GM12878 (cell line): Measurements from ENCODE around the gene ANLN. TPM values are rescaled to one million over a fixed set of nuclear protein-coding genes. Genes with fewer than 3 reads are reported as not detected.

Source experiments
- ATAC-seq: fragments of 200-7000 bp; cut with Tn5 transposase; 3 replicates; pipeline ENCODE4 v1.9.1; 2020; ENCODE audit warnings: mild to moderate bottlenecking, moderate library complexity
- BruUV-seq: library from RNA; stranded (reverse); fragments of 400-500 nt; replicated peaks from 2 replicates; lab custom pipeline; 2021; lab: Mats Ljungman, UMichigan
- CTCF ChIA-PET: fragments of 300-600 bp; sonication (Branson Sonifier 250); formaldehyde crosslinking; extraction: SDS; loops from one replicate; lab custom pipeline; 2021; ENCODE audit warnings: inconsistent platforms; lab: Yijun Ruan, JAX
- POLR2A ChIA-PET: fragments of 350-600 bp; formaldehyde crosslinking; extraction: SDS; loops from one replicate; lab custom pipeline; 2021; ENCODE audit warnings: inconsistent platforms; lab: Charles Lee
- RAD21 ChIA-PET: fragments of 300-600 bp; sonication (Branson Sonifier 250); formaldehyde crosslinking; loops from one replicate; lab custom pipeline; 2023; ENCODE audit warnings: antibody characterized with exemption; ENCODE audit not compliant: unreplicated experiment; lab: Charles Lee
- SMC1A ChIA-PET: fragments of 300-600 bp; sonication (Branson Sonifier 250); formaldehyde crosslinking; loops from one replicate; lab custom pipeline; 2023; ENCODE audit not compliant: unreplicated experiment, uncharacterized antibody; lab: Charles Lee
- DNase-seq: peaks from one replicate; pipeline ENCODE4 v3.0.0-alpha.2; 2011; ENCODE audit warnings: low read depth, low spot score
- FAIRE-seq: peaks from 3 replicates; lab custom pipeline; 2011; peaks lifted over from hg19 to GRCh38; lab: Jason Lieb, UNC
- H2AFZ ChIP-seq: 2 replicates; pipeline ENCODE4 v1.6.0; 2011; ENCODE audit warnings: low read depth, low read length, control low read depth; ENCODE audit not compliant: control insufficient read depth
- H3K27ac ChIP-seq: 2 replicates; pipeline ENCODE4 v1.5.1; 2011; ENCODE audit warnings: control low read depth; ENCODE audit not compliant: control insufficient read depth, insufficient read depth
- H3K27me3 ChIP-seq, 2 experiments: replicated peaks in 1 of 2; 2 replicates each; pipeline versions ENCODE4 v1.6.0 to v1.6.1; 2011; ENCODE audit warnings: low read length in 1 of 2; ENCODE audit not compliant: control insufficient read depth in 2 of 2, insufficient read depth in 2 of 2
- H3K36me3 ChIP-seq, 2 experiments: 2 replicates each; pipeline ENCODE4 v1.5.1; 2011; ENCODE audit warnings: low read length in 1 of 2; ENCODE audit not compliant: control insufficient read depth in 2 of 2, insufficient read depth in 2 of 2
- H3K4me1 ChIP-seq: 2 replicates; pipeline ENCODE4 v1.6.1; 2011; ENCODE audit warnings: mild to moderate bottlenecking, low read length, moderate library complexity, mixed read lengths; ENCODE audit not compliant: control insufficient read depth, insufficient read depth
- H3K4me2 ChIP-seq: 2 replicates; pipeline ENCODE4 v1.6.0; 2011; ENCODE audit warnings: control low read depth; ENCODE audit not compliant: control insufficient read depth, insufficient read depth
- H3K4me3 ChIP-seq: fragments of 200-600 bp; sonication (generic); 2 replicates; pipeline ENCODE4 v1.5.1; 2016
- H3K79me2 ChIP-seq: 2 replicates; pipeline ENCODE4 v1.6.0; 2011; ENCODE audit warnings: low read length; ENCODE audit not compliant: control insufficient read depth, insufficient read depth
- H3K9ac ChIP-seq: 2 replicates; pipeline ENCODE4 v1.8.0; 2011; ENCODE audit warnings: low read length, control low read depth, mixed read lengths; ENCODE audit not compliant: control insufficient read depth, insufficient read depth
- H3K9me3 ChIP-seq: replicated peaks from 3 replicates; pipeline ENCODE4 v1.5.1; 2011; ENCODE audit warnings: mild to moderate bottlenecking, low read length; ENCODE audit not compliant: control insufficient read depth, insufficient read depth
- H4K20me1 ChIP-seq: 2 replicates; pipeline ENCODE4 v1.6.0; 2011; ENCODE audit not compliant: control insufficient read depth, insufficient read depth
- ASH2L ChIP-seq: fragments of 300-600, 200-600 bp; sonication (generic); IDR thresholded peaks from 2 replicates; pipeline ENCODE4 v1.6.1; 2017; ENCODE audit warnings: low read depth, mild to moderate bottlenecking, borderline replicate concordance
- BMI1 ChIP-seq: fragments of 450-650 bp; IDR thresholded peaks from 2 replicates; pipeline ENCODE4 v1.6.1; 2016; ENCODE audit warnings: mild to moderate bottlenecking, moderate library complexity, borderline replicate concordance
- CTCF ChIP-seq, 3 experiments: IDR thresholded peaks in 2 of 3; conservative IDR thresholded peaks in 1 of 3; 2 replicates each; pipeline ENCODE4 v1.5.1; 2011; ENCODE audit warnings: low read depth in 3 of 3, low read length in 3 of 3, mild to moderate bottlenecking in 3 of 3, control low read depth in 2 of 3, moderate library complexity in 2 of 3, inconsistent platforms in 1 of 3, mixed read lengths in 1 of 3; ENCODE audit not compliant: control insufficient read depth in 2 of 3, insufficient read depth in 1 of 3; ENCODE audit errors: extremely low read depth in 1 of 3
- ETV6 ChIP-seq, 2 experiments: fragments of 450-650 bp in 1 of 2; IDR thresholded peaks in 1 of 2; conservative IDR thresholded peaks in 1 of 2; 2 replicates each; pipeline ENCODE4 v1.6.1; 2014; ENCODE audit warnings: antibody characterized with exemption in 1 of 2, borderline replicate concordance in 1 of 2, low read depth in 1 of 2, mild to moderate bottlenecking in 1 of 2, moderate library complexity in 1 of 2
- IRF3 ChIP-seq: fragments of 450-650 bp; IDR thresholded peaks from 2 replicates; pipeline ENCODE4 v1.6.1; 2014; ENCODE audit warnings: mild to moderate bottlenecking
- NFYB ChIP-seq: IDR thresholded peaks from 2 replicates; pipeline ENCODE4 v1.6.1; 2011; ENCODE audit warnings: low read depth, mild to moderate bottlenecking, low read length, improper control_type of control experiment, moderate library complexity; ENCODE audit not compliant: insufficient read depth
- SMC3 ChIP-seq: IDR thresholded peaks from 2 replicates; pipeline ENCODE4 v1.6.1; 2011; ENCODE audit warnings: low read length, improper control_type of control experiment, borderline replicate concordance
- SUPT20H ChIP-seq: IDR thresholded peaks from 2 replicates; pipeline ENCODE4 v1.6.1; 2011; ENCODE audit warnings: low read depth, mild to moderate bottlenecking, low read length, moderate library complexity, borderline replicate concordance; ENCODE audit not compliant: control insufficient read depth
- USF2 ChIP-seq: IDR thresholded peaks from 2 replicates; pipeline ENCODE4 v1.6.1; 2011; ENCODE audit warnings: low read depth, low read length, improper control_type of control experiment, borderline replicate concordance
- WGBS: methylation state at CpG from one replicate; pipeline ENCODE4 v1.1.6; 2016; ENCODE audit warnings: low lambda C conversion rate; ENCODE audit not compliant: insufficient replicate concordance, insufficient coverage; ENCODE audit errors: missing lambda C conversion rate; 5-methylcytosine and 5-hydroxymethylcytosine counted together
- in situ Hi-C: fragments of 300-500 bp; cut with MboI; formaldehyde crosslinking; loops from 9 replicates; pipeline ENCODE4 v1.14.3; 2018; ENCODE audit warnings: mixed read lengths
- intact Hi-C: fragments of 100-400 bp; cut with micrococcal nuclease; formaldehyde crosslinking; loops from one replicate; pipeline ENCODE4 v1.14.2; 2022; ENCODE audit not compliant: unreplicated experiment
- polyA plus RNA-seq, 11 experiments: library from polyadenylated mRNA; depleted of rRNA in 4 of 11; unstranded in 6 of 11; stranded (reverse) in 5 of 11; fragments of >200 nt; fragmentation: Nextera tagmentation in 4 of 11; fragmentation: Illumina TruSeq in 1 of 11; extraction: Ambion mirVana in 4 of 11; extraction: Trizol in 1 of 11; gene quantifications; 1 replicate in 1 of 11; 2 replicates in 10 of 11; pipeline versions ENCODE4 v1.2.1 to v1.2.3, GENCODE V29; 2011 to 2016; ENCODE audit warnings: inconsistent platforms in 2 of 11, missing spikeins in 2 of 11, low read depth in 1 of 11
- total RNA-seq, 4 experiments: library from RNA; depleted of rRNA in 3 of 4; stranded (reverse); fragments of >200 nt in 3 of 4; fragmentation: Illumina TruSeq in 1 of 4; extraction: Trizol in 1 of 4; gene quantifications; 2 replicates each; pipeline versions ENCODE4 v1.2.1 to v1.2.3, GENCODE V29; 2013 to 2021

Gene ANLN
- total and polyA plus RNA-seq, 10 of the 15 experiments (the other 5 are each of a cell fraction or from before 2014, with no cell fraction given), result 9.5 to 32.1 (median 24.2) TPM

GRCh38 chr7:36456138-36456537, 66.5 kb downstream of the ANLN start:
- no peaks in the 10 kb centered on the region for H4K20me1 ChIP-seq
- in situ Hi-C loops, result no loop called here
- no peaks in the 10 kb centered on the region for H3K9me3 ChIP-seq
- H3K4me2 ChIP-seq, result no peak overlapping the region
- no TSS peak for BruUV-seq
- ATAC-seq (no peak), FAIRE-seq (no peak), DNase-seq (no peak)
- H3K9ac ChIP-seq, result no peak overlapping the region
- intact Hi-C loops, result no loop called here
- no peak overlapping the region for H3K4me3 ChIP-seq
- H2AFZ ChIP-seq, result no peak overlapping the region
- peaks cover 1 to 13% of the 10 kb centered on the region in 2 experiments for H3K36me3 ChIP-seq
- SMC1A ChIA-PET, result no interaction called here
- H3K79me2 ChIP-seq, result no peaks in the 10 kb centered on the region
- CTCF ChIA-PET, result interaction anchor here (0.7 to 1.1 kb wide), 3 partner anchors 15 to 203 kb away, joined by 3 to 6 read pairs (median 5); no protein-coding TSS in a partner anchor
- 97% methylated on average over 3 of the region's 3 CpGs for WGBS
- H3K27me3 ChIP-seq, result no peaks in the 10 kb centered on the region
- RAD21 ChIA-PET, result interaction anchor here (0.9 kb wide), 1 partner anchor 726 kb away, joined by 3 read pairs; no protein-coding TSS in a partner anchor
- H3K27ac ChIP-seq, result no peak overlapping the region
- POLR2A ChIA-PET, result interaction anchor here (0.6 kb wide), 1 partner anchor 55 kb away, joined by 3 read pairs; no protein-coding TSS in a partner anchor
- no peak for TF ChIP-seq SUPT20H
- no peaks in the 10 kb centered on the region for H3K4me1 ChIP-seq

GRCh38 chr7:36456548-36456947, 66.9 kb downstream of the ANLN start:
- no peaks in the 10 kb centered on the region for H3K79me2 ChIP-seq
- ChIA-PET POLR2A (no interaction called here), CTCF (no interaction called here), SMC1A (no interaction called here), RAD21 (no interaction called here)
- no peak overlapping the region for H3K4me2 ChIP-seq
- BruUV-seq, result no TSS peak
- FAIRE-seq (no peak), ATAC-seq (no peak), DNase-seq (no peak)
- no peak overlapping the region for H3K27ac ChIP-seq
- H2AFZ ChIP-seq, result no peak overlapping the region
- no peak overlapping the region for H3K9ac ChIP-seq
- H4K20me1 ChIP-seq, result no peaks in the 10 kb centered on the region
- in situ Hi-C loops, result no loop called here
- no peaks in the 10 kb centered on the region for H3K9me3 ChIP-seq
- intact Hi-C loops, result no loop called here
- H3K36me3 ChIP-seq, result peaks cover under 1 to 11% of the 10 kb centered on the region in 2 experiments
- 97% methylated on average over 2 of the region's 2 CpGs for WGBS
- no peak overlapping the region for H3K4me3 ChIP-seq
- H3K4me1 ChIP-seq, result no peaks in the 10 kb centered on the region
- no peaks in the 10 kb centered on the region for H3K27me3 ChIP-seq
- TF ChIP-seq BMI1, result no peak
- no peak for TF ChIP-seq USF2
- TF ChIP-seq ETV6 (conservative IDR thresholded peaks at IDR 0.05 in 1 of 2, IDR thresholded peaks at IDR 0.05 in 1 of 2; ENCODE audit: borderline replicate concordance in 1 of 2, low read depth in 1 of 2), result no peak
- TF ChIP-seq ASH2L, result no peak
- no peak for TF ChIP-seq SMC3
- no peak for TF ChIP-seq CTCF (IDR thresholded peaks at IDR 0.05 in 2 of 3, conservative IDR thresholded peaks at IDR 0.05 in 1 of 3; ENCODE audit: control insufficient read depth in 2 of 3, extremely low read depth in 1 of 3, insufficient read depth in 1 of 3, low read depth in 3 of 3, low read length in 3 of 3)
- no peak for TF ChIP-seq NFYB
- no peak for TF ChIP-seq IRF3
